ENCODE measurements around the gene SEC14L3.

GRCh38 chr22:30433227-30433626, 38.6 kb downstream of the SEC14L3 start:
- TF ChIP-seq GATA3 (IDR thresholded peaks at IDR 0.05; ENCODE audit: low read depth, low read length): no peak
- TF ChIP-seq GATA2 (IDR thresholded peaks at IDR 0.05; ENCODE audit: low read depth, low read length): no peak
